Karpas-422 (cell line): ENCODE data around the gene GLUD1. TPM values are rescaled to one million over a fixed set of nuclear protein-coding genes. Genes with fewer than 3 reads are reported as not detected.
"Not testable (repeated sequence)": the region's sequence is repeated elsewhere in the genome, so short reads cannot be mapped to it uniquely, and the experiment has no call there.

Experiments used
- DNase-seq: peaks from one replicate; pipeline ENCODE4 v3.0.0-alpha.2; 2015
- H2AFZ ChIP-seq: fragments of 200-600 bp; sonication (generic); 2 replicates; pipeline ENCODE4 v1.6.1; 2014; ENCODE audit warnings: antibody characterized with exemption, low read length, mixed read lengths
- H3K27ac ChIP-seq: fragments of 200-600 bp; sonication (generic); 2 replicates; pipeline ENCODE4 v1.5.1; 2014; ENCODE audit warnings: mild to moderate bottlenecking, low read length, moderate library complexity
- H3K27me3 ChIP-seq: fragments of 200-600 bp; sonication (generic); 2 replicates; pipeline ENCODE4 v1.6.1; 2014; ENCODE audit warnings: low read length, mixed read lengths
- H3K36me3 ChIP-seq: fragments of 200-600 bp; sonication (generic); 2 replicates; pipeline ENCODE4 v1.6.1; 2014; ENCODE audit warnings: low read length, mixed read lengths; ENCODE audit not compliant: insufficient read depth
- H3K4me1 ChIP-seq: fragments of 200-600 bp; sonication (generic); 2 replicates; pipeline ENCODE4 v1.6.1; 2014; ENCODE audit warnings: mild to moderate bottlenecking, low read length, mixed read lengths
- H3K4me2 ChIP-seq: fragments of 200-600 bp; sonication (generic); 2 replicates; pipeline ENCODE4 v1.6.1; 2014; ENCODE audit warnings: low read length, low read depth, mild to moderate bottlenecking; ENCODE audit not compliant: poor library complexity, severe bottlenecking
- H3K4me3 ChIP-seq: fragments of 200-600 bp; sonication (generic); 2 replicates; pipeline ENCODE4 v1.5.1; 2014; ENCODE audit warnings: mild to moderate bottlenecking, antibody characterized with exemption, low read length, mixed read lengths
- H3K79me2 ChIP-seq: fragments of 200-600 bp; sonication (generic); 2 replicates; pipeline ENCODE4 v1.6.1; 2014; ENCODE audit warnings: mild to moderate bottlenecking, low read length, mixed read lengths
- H3K9ac ChIP-seq: fragments of 200-600 bp; sonication (generic); 2 replicates; pipeline ENCODE4 v1.6.0; 2014; ENCODE audit warnings: low read length
- H3K9me2 ChIP-seq: fragments of 200-600 bp; sonication (generic), shearing (Covaris generic); replicated peaks from 2 replicates; pipeline ENCODE4 v1.6.0; 2014; ENCODE audit warnings: mild to moderate bottlenecking, low read length, moderate library complexity; ENCODE audit not compliant: insufficient read depth
- H3K9me3 ChIP-seq: fragments of 300-700, 200-600 bp; sonication (generic); 2 replicates; pipeline ENCODE4 v1.6.1; 2014; ENCODE audit warnings: low read length, mixed read lengths
- H4K20me1 ChIP-seq: fragments of 200-600 bp; sonication (generic); 2 replicates; pipeline ENCODE4 v1.6.1; 2014; ENCODE audit warnings: mild to moderate bottlenecking, antibody characterized with exemption, low read length, low read depth; ENCODE audit not compliant: insufficient read depth
- total RNA-seq: library from RNA; depleted of rRNA; stranded (reverse); fragments of >200 nt; shearing (Covaris generic); gene quantifications from 2 replicates; pipeline ENCODE4 v1.2.3, GENCODE V29; 2014; ENCODE audit warnings: low replicate concordance

The GLUD1 gene
- total RNA-seq, 1 experiment from 2014 or later = 74.6 TPM

- peak; percentile 63 for DNase-seq
- peak overlapping the region; percentile 71 for H3K4me2 ChIP-seq
- H3K4me1 ChIP-seq = peaks cover 40% of the 10 kb centered on the region
- H3K4me3 ChIP-seq = peak overlapping the region; percentile 82
- peaks cover 74% of the 10 kb centered on the region for H3K79me2 ChIP-seq
- peak overlapping the region; percentile 30; the same call in 1 of the 2 replicates for H3K27ac ChIP-seq
- peaks cover 18% of the 10 kb centered on the region; the same call in 1 of the 2 replicates for H4K20me1 ChIP-seq
- H3K9me3 ChIP-seq = no peaks in the 10 kb centered on the region
- H3K36me3 ChIP-seq = peaks cover 14% of the 10 kb centered on the region
- H2AFZ ChIP-seq = no peak overlapping the region
- peak overlapping the region; percentile 80 for H3K9ac ChIP-seq
- no peaks in the 10 kb centered on the region for H3K9me2 ChIP-seq
- no peaks in the 10 kb centered on the region for H3K27me3 ChIP-seq
Measured at GRCh38 chr10:87093632-87094372, 841 bp downstream of the GLUD1 start.

- Histone ChIP-seq H2AFZ (no peak overlapping the region), H3K4me3 (peak overlapping the region; percentile 82), H3K4me2 (peak overlapping the region; percentile 71), H3K36me3 (peaks cover 19% of the 10 kb centered on the region), H3K27ac (0 out of 2 replicates have a peak overlapping the region, but pooled peaks have one; percentile 13), H3K79me2 (peaks cover 81% of the 10 kb centered on the region), H3K9ac (peak overlapping the region; percentile 80), H4K20me1 (peaks cover 18% of the 10 kb centered on the region; the same call in 1 of the 2 replicates), H3K27me3 (no peaks in the 10 kb centered on the region), H3K9me2 (no peaks in the 10 kb centered on the region), H3K4me1 (peaks cover 40% of the 10 kb centered on the region), H3K9me3 (no peaks in the 10 kb centered on the region)
- DNase-seq = peak; percentile 51
Measured at GRCh38 chr10:87092861-87093631, 1.6 kb downstream of the GLUD1 start.

- H4K20me1 ChIP-seq = peaks cover 18% of the 10 kb centered on the region; the same call in 1 of the 2 replicates
- peaks cover 40% of the 10 kb centered on the region for H3K4me1 ChIP-seq
Measured at GRCh38 chr10:87092376-87092860, 2.2 kb downstream of the GLUD1 start.

GRCh38 chr10:87090779-87091178 is 3.9 kb downstream of the GLUD1 start:
- Histone ChIP-seq H3K9ac (no peak overlapping the region), H3K27me3 (no peaks in the 10 kb centered on the region), H3K4me2 (peak overlapping the region; percentile 71), H3K4me1 (peaks cover 27% of the 10 kb centered on the region), H2AFZ (no peak overlapping the region), H3K36me3 (peaks cover 25% of the 10 kb centered on the region), H3K9me2 (no peaks in the 10 kb centered on the region), H3K4me3 (0 out of 2 replicates have a peak overlapping the region, but pooled peaks have one; percentile 82), H3K27ac (no peak overlapping the region), H3K79me2 (peaks cover 87% of the 10 kb centered on the region), H3K9me3 (no peaks in the 10 kb centered on the region), H4K20me1 (peaks cover 18% of the 10 kb centered on the region; the same call in 1 of the 2 replicates)
- no peak for DNase-seq

More at GRCh38 chr10:87092376-87092860, 2.2 kb downstream of the GLUD1 start:
- Histone ChIP-seq H3K27ac (no peak overlapping the region), H3K36me3 (peaks cover 22% of the 10 kb centered on the region), H3K9me2 (no peaks in the 10 kb centered on the region), H3K4me2 (peak overlapping the region; percentile 71), H3K9ac (peak overlapping the region; percentile 80), H3K9me3 (no peaks in the 10 kb centered on the region), H2AFZ (no peak overlapping the region), H3K4me3 (peak overlapping the region; percentile 82), H3K79me2 (peaks cover 88% of the 10 kb centered on the region), H3K27me3 (no peaks in the 10 kb centered on the region)
- DNase-seq = no peak

GRCh38 chr10:87089746-87090145 is 4.9 kb downstream of the GLUD1 start:
- peaks cover 18% of the 10 kb centered on the region; the same call in 1 of the 2 replicates for H4K20me1 ChIP-seq
- no peak overlapping the region for H3K9ac ChIP-seq
- DNase-seq = no peak
- no peak overlapping the region for H2AFZ ChIP-seq
- no peak overlapping the region for H3K4me2 ChIP-seq
- peaks cover 27% of the 10 kb centered on the region for H3K4me1 ChIP-seq
- H3K36me3 ChIP-seq = peaks cover 25% of the 10 kb centered on the region
- H3K27ac ChIP-seq = no peak overlapping the region
- H3K79me2 ChIP-seq = peaks cover 93% of the 10 kb centered on the region
- no peaks in the 10 kb centered on the region for H3K9me3 ChIP-seq
- no peaks in the 10 kb centered on the region for H3K27me3 ChIP-seq
- H3K9me2 ChIP-seq = no peaks in the 10 kb centered on the region
- no peak overlapping the region for H3K4me3 ChIP-seq

- Histone ChIP-seq H3K79me2 (peaks cover 81% of the 10 kb centered on the region), H3K9ac (no peak overlapping the region), H2AFZ (no peak overlapping the region), H4K20me1 (no peaks in the 10 kb centered on the region), H3K4me1 (peaks cover under 1% of the 10 kb centered on the region), H3K4me2 (no peak overlapping the region), H3K27me3 (no peaks in the 10 kb centered on the region), H3K9me3 (no peaks in the 10 kb centered on the region), H3K4me3 (no peak overlapping the region), H3K27ac (no peak overlapping the region), H3K9me2 (no peaks in the 10 kb centered on the region), H3K36me3 (peaks cover 25% of the 10 kb centered on the region)
- DNase-seq = no peak
Measured at GRCh38 chr10:87085537-87085936, 9.1 kb downstream of the GLUD1 start.

- not testable (repeated sequence) for H3K9me2 ChIP-seq, H4K20me1 ChIP-seq, DNase-seq, H3K4me3 ChIP-seq, H3K4me1 ChIP-seq, H3K9ac ChIP-seq, H3K9me3 ChIP-seq, H2AFZ ChIP-seq, H3K27ac ChIP-seq, H3K4me2 ChIP-seq, H3K27me3 ChIP-seq
- Histone ChIP-seq H3K79me2 (peaks cover 72% of the 10 kb centered on the region), H3K36me3 (peaks cover 16% of the 10 kb centered on the region)
Measured at GRCh38 chr10:87084291-87084782, 10.3 kb downstream of the GLUD1 start.
